GM12878 (cell line): Measurements from ENCODE around the gene MRPL18.

Experiments
- BACH1 ChIP-seq: fragments of 450-650 bp; IDR thresholded peaks from 2 replicates; pipeline ENCODE4 v1.6.1; 2017; ENCODE audit warnings: mild to moderate bottlenecking, borderline replicate concordance
- CREB1 ChIP-seq: IDR thresholded peaks from 2 replicates; pipeline ENCODE4 v1.6.1; 2012; ENCODE audit warnings: low read depth, mild to moderate bottlenecking, inconsistent platforms
- EZH2 ChIP-seq: IDR thresholded peaks from 2 replicates; pipeline ENCODE4 v1.6.1; 2012; ENCODE audit warnings: low read depth, mild to moderate bottlenecking, control low read depth, inconsistent platforms, low read length, borderline replicate concordance; ENCODE audit not compliant: control insufficient read depth
- MEF2A ChIP-seq: IDR thresholded peaks from 2 replicates; pipeline ENCODE4 v1.6.1; 2011; ENCODE audit warnings: low read depth, mild to moderate bottlenecking, low read length, moderate library complexity; ENCODE audit not compliant: insufficient read depth
- POLR2A ChIP-seq: IDR thresholded peaks from 2 replicates; pipeline ENCODE4 v1.6.1; 2011; ENCODE audit warnings: low read depth, mild to moderate bottlenecking, low read length
- USF2 ChIP-seq: IDR thresholded peaks from 2 replicates; pipeline ENCODE4 v1.6.1; 2011; ENCODE audit warnings: low read depth, low read length, improper control_type of control experiment, borderline replicate concordance
- ZNF384 ChIP-seq: IDR thresholded peaks from 2 replicates; pipeline ENCODE4 v1.6.1; 2012; ENCODE audit warnings: low read depth, mild to moderate bottlenecking, low read length, improper control_type of control experiment, borderline replicate concordance
- TF ChIP-seq, protein P1 (sequence below), 3 experiments: IDR thresholded peaks in 2 of 3; conservative IDR thresholded peaks in 1 of 3; 2 replicates each; pipeline ENCODE4 v1.5.1; 2011; ENCODE audit warnings: low read depth in 3 of 3, low read length in 3 of 3, mild to moderate bottlenecking in 3 of 3, control low read depth in 2 of 3, moderate library complexity in 2 of 3, inconsistent platforms in 1 of 3, mixed read lengths in 1 of 3; ENCODE audit not compliant: control insufficient read depth in 2 of 3, insufficient read depth in 1 of 3; ENCODE audit errors: extremely low read depth in 1 of 3

DNA sequence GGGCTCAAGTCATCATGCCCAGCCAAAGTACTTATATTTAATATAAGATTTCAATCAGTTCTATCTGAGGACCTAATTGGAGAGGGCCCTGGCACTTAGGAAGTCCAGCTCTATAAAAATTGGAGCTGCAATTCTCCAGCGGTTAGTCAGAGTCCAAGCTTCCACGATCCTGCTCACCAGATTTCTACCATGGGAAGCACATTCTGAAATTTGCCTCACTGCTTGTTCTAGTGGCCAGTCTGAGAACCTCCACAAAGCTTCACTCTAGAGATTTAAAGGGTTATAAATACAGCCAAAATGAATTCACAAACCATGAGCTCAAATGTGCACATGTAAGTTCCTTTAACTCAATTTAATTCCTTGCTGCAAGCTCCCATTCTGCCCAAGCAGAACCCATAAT lies 43.3 kb downstream of the MRPL18 start:
- TF ChIP-seq ZNF384, result no peak
- TF ChIP-seq USF2, result no peak
- TF ChIP-seq CREB1, result no peak
- TF ChIP-seq MEF2A, result no peak
- TF ChIP-seq EZH2, result no peak
- TF ChIP-seq POLR2A, result no peak
- TF ChIP-seq, protein P1, sequence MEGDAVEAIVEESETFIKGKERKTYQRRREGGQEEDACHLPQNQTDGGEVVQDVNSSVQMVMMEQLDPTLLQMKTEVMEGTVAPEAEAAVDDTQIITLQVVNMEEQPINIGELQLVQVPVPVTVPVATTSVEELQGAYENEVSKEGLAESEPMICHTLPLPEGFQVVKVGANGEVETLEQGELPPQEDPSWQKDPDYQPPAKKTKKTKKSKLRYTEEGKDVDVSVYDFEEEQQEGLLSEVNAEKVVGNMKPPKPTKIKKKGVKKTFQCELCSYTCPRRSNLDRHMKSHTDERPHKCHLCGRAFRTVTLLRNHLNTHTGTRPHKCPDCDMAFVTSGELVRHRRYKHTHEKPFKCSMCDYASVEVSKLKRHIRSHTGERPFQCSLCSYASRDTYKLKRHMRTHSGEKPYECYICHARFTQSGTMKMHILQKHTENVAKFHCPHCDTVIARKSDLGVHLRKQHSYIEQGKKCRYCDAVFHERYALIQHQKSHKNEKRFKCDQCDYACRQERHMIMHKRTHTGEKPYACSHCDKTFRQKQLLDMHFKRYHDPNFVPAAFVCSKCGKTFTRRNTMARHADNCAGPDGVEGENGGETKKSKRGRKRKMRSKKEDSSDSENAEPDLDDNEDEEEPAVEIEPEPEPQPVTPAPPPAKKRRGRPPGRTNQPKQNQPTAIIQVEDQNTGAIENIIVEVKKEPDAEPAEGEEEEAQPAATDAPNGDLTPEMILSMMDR (IDR thresholded peaks at IDR 0.05 in 2 of 3, conservative IDR thresholded peaks at IDR 0.05 in 1 of 3; ENCODE audit: control insufficient read depth in 2 of 3, extremely low read depth in 1 of 3, insufficient read depth in 1 of 3, low read depth in 3 of 3, low read length in 3 of 3), result no peak
- no peak for TF ChIP-seq BACH1
